Keratinocyte (primary cell): ENCODE measurements around the gene PDE9A. TPM values are rescaled to one million over a fixed set of nuclear protein-coding genes. Genes with fewer than 3 reads are reported as not detected.

ENCODE experiments used
- DNase-seq: peaks from one replicate; pipeline ENCODE4 v3.0.0-alpha.2; 2011; ENCODE audit warnings: low read depth, missing footprints, low spot score
- FAIRE-seq: peaks from 2 replicates; lab custom pipeline; 2011; peaks lifted over from hg19 to GRCh38; lab: Jason Lieb, UNC
- H2AFZ ChIP-seq: 2 replicates; pipeline ENCODE4 v1.6.0; 2012; ENCODE audit warnings: low read length, control low read depth, inconsistent platforms; ENCODE audit not compliant: control insufficient read depth
- H3K27ac ChIP-seq: 2 replicates; pipeline ENCODE4 v1.5.1; 2011; ENCODE audit warnings: low read length; ENCODE audit not compliant: control insufficient read depth, insufficient read depth
- H3K27me3 ChIP-seq: 3 replicates; pipeline ENCODE4 v1.6.0; 2011; ENCODE audit warnings: low read length; ENCODE audit not compliant: control insufficient read depth, insufficient read depth; ENCODE audit errors: extremely low read depth
- H3K36me3 ChIP-seq, 2 experiments: 2 replicates in 1 of 2; 3 replicates in 1 of 2; pipeline ENCODE4 v1.5.1; 2011; ENCODE audit warnings: low read length in 2 of 2, mild to moderate bottlenecking in 1 of 2; ENCODE audit not compliant: control insufficient read depth in 2 of 2, insufficient read depth in 2 of 2; ENCODE audit errors: extremely low read depth in 1 of 2
- H3K4me1 ChIP-seq: 3 replicates; pipeline ENCODE4 v1.5.1; 2011; ENCODE audit warnings: low read length; ENCODE audit not compliant: control insufficient read depth, insufficient read depth; ENCODE audit errors: extremely low read depth
- H3K4me2 ChIP-seq: 3 replicates; pipeline ENCODE4 v1.6.0; 2011; ENCODE audit warnings: low read depth, low read length; ENCODE audit not compliant: control insufficient read depth, insufficient read depth; ENCODE audit errors: extremely low read depth
- H3K4me3 ChIP-seq, 3 experiments: fragments of 200-600 bp in 1 of 3; sonication (generic) in 1 of 3; 2 replicates in 2 of 3; 3 replicates in 1 of 3; pipeline ENCODE4 v1.5.1; 2011 to 2016; ENCODE audit warnings: low read length in 3 of 3, mild to moderate bottlenecking in 3 of 3, control low read depth in 2 of 3, inconsistent platforms in 1 of 3, low read depth in 1 of 3, mixed read lengths in 1 of 3, mixed run types in 1 of 3, moderate library complexity in 1 of 3; ENCODE audit not compliant: control insufficient read depth in 2 of 3, insufficient read depth in 2 of 3; ENCODE audit errors: extremely low read depth in 1 of 3
- H3K79me2 ChIP-seq: 2 replicates; pipeline ENCODE4 v1.6.0; 2012; ENCODE audit warnings: low read length; ENCODE audit not compliant: control insufficient read depth, insufficient read depth
- H3K9ac ChIP-seq: 3 replicates; pipeline ENCODE4 v1.6.0; 2011; ENCODE audit warnings: low read length; ENCODE audit not compliant: control insufficient read depth, insufficient read depth; ENCODE audit errors: extremely low read depth
- H3K9me1 ChIP-seq: 3 replicates; pipeline ENCODE4 v1.6.0; 2011; ENCODE audit warnings: low read length; ENCODE audit not compliant: control insufficient read depth, insufficient read depth; ENCODE audit errors: extremely low read depth
- H3K9me3 ChIP-seq: 2 replicates; pipeline ENCODE4 v1.5.1; 2012; ENCODE audit warnings: low read depth, low read length; ENCODE audit not compliant: control insufficient read depth
- H4K20me1 ChIP-seq: 3 replicates; pipeline ENCODE4 v1.6.0; 2011; ENCODE audit warnings: low read length; ENCODE audit not compliant: control insufficient read depth, insufficient read depth; ENCODE audit errors: extremely low read depth
- EZH2 ChIP-seq: IDR thresholded peaks from one replicate; pipeline ENCODE4 v1.6.1; 2012; ENCODE audit warnings: inconsistent platforms, mild to moderate bottlenecking, low read length, moderate library complexity
- dilution Hi-C: fragments of 300-500 bp; cut with MboI; formaldehyde crosslinking; loops from one replicate; pipeline ENCODE4 v1.7.0; 2020; ENCODE audit warnings: low sequenced_read_pairs; ENCODE audit not compliant: extremely low pct_ligation_motif_present
- polyA plus RNA-seq, 5 experiments: library from polyadenylated mRNA; depleted of rRNA in 3 of 5; stranded (reverse) in 3 of 5; stranded (forward) in 1 of 5; unstranded in 1 of 5; fragments of >200 nt; gene quantifications; 1 replicate in 1 of 5; 2 replicates in 3 of 5; 3 replicates in 1 of 5; pipeline versions ENCODE4 v1.2.1 to v1.2.3, GENCODE V29; 2011 to 2012; ENCODE audit warnings: missing spikeins in 2 of 5, low read depth in 1 of 5, low replicate concordance in 1 of 5
- TF ChIP-seq, protein P1 (sequence below), 3 experiments: IDR thresholded peaks in 1 of 3; conservative IDR thresholded peaks in 1 of 3; optimal IDR thresholded peaks in 1 of 3; 2 replicates in 2 of 3; 3 replicates in 1 of 3; pipeline versions ENCODE3 to v1.5.1; 2011; ENCODE audit warnings: low read length in 3 of 3, mild to moderate bottlenecking in 3 of 3, moderate library complexity in 2 of 3, control low read depth in 1 of 3, inconsistent platforms in 1 of 3; ENCODE audit not compliant: insufficient read depth in 2 of 3; ENCODE audit errors: extremely low read depth in 1 of 3

Gene PDE9A
- polyA plus RNA-seq, 1 donor (not counting 4 experiments of a cell fraction or from before 2014, with no cell fraction given), result 0.13 TPM

DNA sequence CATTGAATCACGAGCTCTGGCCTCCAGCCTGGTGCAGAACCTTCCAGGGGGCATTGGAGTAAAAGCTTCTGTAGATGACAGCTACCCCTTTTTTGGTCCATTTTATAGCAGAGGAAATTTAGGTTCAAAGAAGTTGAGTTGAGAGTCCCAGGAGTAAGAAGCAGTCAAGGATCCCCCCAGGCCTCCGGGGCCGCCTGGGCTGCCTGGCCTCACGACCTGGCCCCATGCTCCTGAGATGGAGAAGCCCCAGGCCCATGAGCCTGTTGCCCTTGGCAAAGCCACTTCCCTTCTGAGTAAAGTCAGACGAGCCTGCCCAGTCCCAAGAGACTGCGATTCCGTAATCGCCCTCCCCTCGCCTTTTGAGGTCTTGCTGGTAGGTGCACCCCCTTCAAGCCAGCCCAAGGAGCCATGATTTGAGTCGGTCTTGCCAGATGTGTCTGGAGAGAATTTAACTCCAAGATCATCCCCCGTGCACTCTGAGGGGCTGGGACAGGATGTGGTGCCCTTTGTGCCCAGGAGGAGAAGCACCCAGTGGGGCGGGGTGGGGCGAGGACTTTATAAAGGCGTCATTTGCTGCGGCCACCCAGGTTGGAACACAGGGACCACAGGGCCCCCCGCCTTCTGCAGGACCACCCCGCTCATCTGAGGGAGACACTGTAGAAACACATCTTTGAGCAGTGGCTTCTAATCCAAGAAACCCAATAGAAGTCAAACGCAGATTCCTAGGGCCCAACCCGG, 30.1 kb downstream of the PDE9A start:
- no peaks in the 10 kb centered on the region for H3K79me2 ChIP-seq
- DNase-seq (no peak), FAIRE-seq (no peak)
- H3K27me3 ChIP-seq, result peaks cover 8% of the 10 kb centered on the region
- no peaks in the 10 kb centered on the region for H4K20me1 ChIP-seq
- TF ChIP-seq, protein P1, sequence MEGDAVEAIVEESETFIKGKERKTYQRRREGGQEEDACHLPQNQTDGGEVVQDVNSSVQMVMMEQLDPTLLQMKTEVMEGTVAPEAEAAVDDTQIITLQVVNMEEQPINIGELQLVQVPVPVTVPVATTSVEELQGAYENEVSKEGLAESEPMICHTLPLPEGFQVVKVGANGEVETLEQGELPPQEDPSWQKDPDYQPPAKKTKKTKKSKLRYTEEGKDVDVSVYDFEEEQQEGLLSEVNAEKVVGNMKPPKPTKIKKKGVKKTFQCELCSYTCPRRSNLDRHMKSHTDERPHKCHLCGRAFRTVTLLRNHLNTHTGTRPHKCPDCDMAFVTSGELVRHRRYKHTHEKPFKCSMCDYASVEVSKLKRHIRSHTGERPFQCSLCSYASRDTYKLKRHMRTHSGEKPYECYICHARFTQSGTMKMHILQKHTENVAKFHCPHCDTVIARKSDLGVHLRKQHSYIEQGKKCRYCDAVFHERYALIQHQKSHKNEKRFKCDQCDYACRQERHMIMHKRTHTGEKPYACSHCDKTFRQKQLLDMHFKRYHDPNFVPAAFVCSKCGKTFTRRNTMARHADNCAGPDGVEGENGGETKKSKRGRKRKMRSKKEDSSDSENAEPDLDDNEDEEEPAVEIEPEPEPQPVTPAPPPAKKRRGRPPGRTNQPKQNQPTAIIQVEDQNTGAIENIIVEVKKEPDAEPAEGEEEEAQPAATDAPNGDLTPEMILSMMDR (optimal IDR thresholded peaks at IDR 0.05 in 1 of 3, IDR thresholded peaks at IDR 0.05 in 1 of 3, conservative IDR thresholded peaks at IDR 0.05 in 1 of 3; ENCODE audit: extremely low read depth in 1 of 3, insufficient read depth in 2 of 3, low read length in 3 of 3), result no peak
- no peak for TF ChIP-seq EZH2
- no peak overlapping the region for H3K4me3 ChIP-seq
- H2AFZ ChIP-seq, result no peak overlapping the region
- dilution Hi-C loops, result no loop called here
- no peaks in the 10 kb centered on the region for H3K4me1 ChIP-seq
- no peak overlapping the region for H3K4me2 ChIP-seq
- H3K9me3 ChIP-seq, result no peaks in the 10 kb centered on the region
- no peak overlapping the region for H3K27ac ChIP-seq
- no peaks in the 10 kb centered on the region for H3K36me3 ChIP-seq
- no peak overlapping the region for H3K9ac ChIP-seq
- H3K9me1 ChIP-seq, result no peaks in the 10 kb centered on the region

DNA sequence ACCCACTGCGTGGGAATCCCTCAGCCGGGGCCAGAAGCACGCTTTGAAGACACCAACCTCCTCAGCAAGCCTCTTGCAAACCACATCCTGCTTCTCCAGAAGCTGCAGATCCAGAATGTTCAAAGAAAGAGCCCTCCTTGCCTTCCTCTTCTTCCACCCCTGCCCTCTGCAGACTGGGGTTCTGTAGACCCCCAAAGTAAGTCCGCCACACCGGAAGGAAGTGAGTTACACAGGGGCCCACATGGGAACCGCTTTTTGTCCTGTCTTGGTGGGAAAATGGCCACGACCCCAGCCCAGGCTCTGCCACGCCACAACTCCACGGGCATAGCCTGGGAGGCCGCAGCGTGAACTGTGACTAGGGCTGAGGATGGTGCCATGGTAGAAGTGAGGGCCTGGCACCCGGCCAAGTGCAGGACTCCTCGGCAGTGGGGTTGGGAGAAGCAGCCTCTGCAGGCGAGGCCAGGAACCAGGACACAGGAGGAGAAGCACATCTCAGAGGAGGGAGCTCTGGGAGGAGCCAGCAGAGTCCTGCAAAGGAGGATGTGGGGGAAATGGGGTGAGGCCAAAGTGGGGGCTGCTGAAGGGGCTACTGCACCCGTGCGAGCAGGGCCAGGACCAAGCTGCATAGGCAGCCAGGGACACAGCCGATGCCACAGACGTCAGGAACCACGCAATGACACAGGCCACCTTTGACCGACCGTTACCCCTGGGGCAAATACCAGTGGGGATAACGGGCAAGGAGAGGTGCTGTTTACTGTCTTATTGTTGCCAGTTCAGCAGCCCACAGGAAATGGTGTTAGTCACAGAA, 30.9 kb downstream of the PDE9A start:
- H3K4me2 ChIP-seq, result no peak overlapping the region
- peaks cover 4% of the 10 kb centered on the region for H3K27me3 ChIP-seq
- FAIRE-seq (no peak), DNase-seq (no peak)
- no peak overlapping the region for H3K4me3 ChIP-seq
- H3K36me3 ChIP-seq, result no peaks in the 10 kb centered on the region
- no peak overlapping the region for H3K27ac ChIP-seq
- no peaks in the 10 kb centered on the region for H3K9me3 ChIP-seq
- dilution Hi-C loops, result no loop called here
- no peaks in the 10 kb centered on the region for H3K9me1 ChIP-seq
- TF ChIP-seq, protein P1 (optimal IDR thresholded peaks at IDR 0.05 in 1 of 3, IDR thresholded peaks at IDR 0.05 in 1 of 3, conservative IDR thresholded peaks at IDR 0.05 in 1 of 3; ENCODE audit: extremely low read depth in 1 of 3, insufficient read depth in 2 of 3, low read length in 3 of 3), result no peak
- TF ChIP-seq EZH2, result no peak
- H3K79me2 ChIP-seq, result no peaks in the 10 kb centered on the region
- H3K9ac ChIP-seq, result no peak overlapping the region
- H4K20me1 ChIP-seq, result no peaks in the 10 kb centered on the region
- H3K4me1 ChIP-seq, result no peaks in the 10 kb centered on the region
- H2AFZ ChIP-seq, result no peak overlapping the region
